IgD-negative memory B cell (primary cell): ENCODE data around the gene ITPKA. TPM values are rescaled to one million over a fixed set of nuclear protein-coding genes. Genes with fewer than 3 reads are reported as not detected.
"Not testable (repeated sequence)": the region's sequence is repeated elsewhere in the genome, so short reads cannot be mapped to it uniquely, and the experiment has no call there.

ENCODE experiments used
- H3K27ac Mint-ChIP-seq, 3 donors: one replicate each; pipeline ENCODE4 v1.8.0; 2020 to 2022; ENCODE audit warnings: mild to moderate bottlenecking in 3 of 3, mixed read lengths in 3 of 3, moderate library complexity in 1 of 3
- H3K27me3 Mint-ChIP-seq: one replicate; pipeline ENCODE4 v1.8.0; 2021; ENCODE audit warnings: mixed read lengths
- H3K36me3 Mint-ChIP-seq: one replicate; pipeline ENCODE4 v1.8.0; 2020; ENCODE audit warnings: mild to moderate bottlenecking, mixed read lengths
- H3K4me1 Mint-ChIP-seq, 3 donors: one replicate each; pipeline ENCODE4 v1.8.0; 2020 to 2022; ENCODE audit warnings: mixed read lengths in 3 of 3, mild to moderate bottlenecking in 1 of 3
- H3K4me3 Mint-ChIP-seq, 4 donors: one replicate each; pipeline ENCODE4 v1.8.0; 2020 to 2022; ENCODE audit warnings: mild to moderate bottlenecking in 4 of 4, mixed read lengths in 4 of 4, moderate library complexity in 3 of 4
- H3K9me3 Mint-ChIP-seq, 3 donors: one replicate each; pipeline ENCODE4 v1.8.0; 2020 to 2021; ENCODE audit warnings: mixed read lengths in 3 of 3, mild to moderate bottlenecking in 1 of 3
- polyA plus RNA-seq: library from polyadenylated mRNA; unstranded; fragments of 300-500 nt; fragmentation: Illumina TruSeq; gene quantifications from one replicate; pipeline ENCODE4 v1.2.3, GENCODE V29; 2021

Gene ITPKA
- polyA plus RNA-seq = not detected

DNA sequence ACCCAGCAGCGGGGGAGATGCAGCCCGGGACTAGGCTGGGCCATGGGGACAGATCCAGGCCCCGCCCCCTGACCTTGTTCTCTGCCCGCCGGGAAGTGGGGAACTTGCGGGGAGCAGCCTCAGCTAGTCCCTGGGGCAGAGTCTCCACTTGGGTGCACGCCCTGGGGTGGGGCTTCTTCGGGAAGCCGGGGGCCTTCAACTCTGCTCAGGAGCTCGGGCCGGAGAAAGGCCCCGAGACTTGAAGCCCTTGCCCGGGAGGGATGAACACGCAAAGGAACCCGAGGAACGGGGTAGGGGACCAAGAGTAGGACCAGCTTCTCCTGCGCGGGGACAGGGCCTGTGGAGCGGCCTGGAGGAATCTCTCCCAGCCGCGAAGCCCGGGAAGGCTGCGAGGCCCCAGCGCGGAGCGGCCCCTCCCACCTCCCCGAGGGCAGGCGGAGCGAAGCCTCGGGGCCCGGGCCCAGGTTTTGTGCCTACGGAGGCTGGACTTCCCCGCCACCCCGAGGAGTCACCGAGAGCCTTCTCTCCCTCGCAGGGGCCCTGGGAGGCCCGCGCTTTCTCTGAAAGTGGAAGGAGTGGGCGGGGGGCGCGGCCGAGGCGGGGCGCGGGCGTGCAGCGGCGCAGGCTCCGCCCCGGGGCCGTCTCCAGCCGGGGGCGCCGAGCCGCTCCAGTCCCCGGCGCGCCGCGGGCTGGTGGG is at the start of gene ITPKA:
Gene ITPKA (plus strand): TSS at position 670 of the 697 bp plus-strand sequence. CDS start 54 bp downstream, outside the sequence.
- peak within 1 kb of the TSS in 1 of 3 donors; percentile 18 for H3K27ac Mint-ChIP-seq
- H3K27me3 Mint-ChIP-seq = peaks cover 40% of the 10 kb centered on the region
- H3K4me3 Mint-ChIP-seq = peak within 1 kb of the TSS; percentile 82 to 93 (median 86)
- H3K9me3 Mint-ChIP-seq = peaks cover 0 to under 1% (median 0%) of the 10 kb centered on the region in 3 donors
- H3K4me1 Mint-ChIP-seq = peaks cover 9 to 12% (median 9%) of the 10 kb centered on the region in 3 donors
- peaks cover 1% of the 10 kb centered on the region for H3K36me3 Mint-ChIP-seq

DNA sequence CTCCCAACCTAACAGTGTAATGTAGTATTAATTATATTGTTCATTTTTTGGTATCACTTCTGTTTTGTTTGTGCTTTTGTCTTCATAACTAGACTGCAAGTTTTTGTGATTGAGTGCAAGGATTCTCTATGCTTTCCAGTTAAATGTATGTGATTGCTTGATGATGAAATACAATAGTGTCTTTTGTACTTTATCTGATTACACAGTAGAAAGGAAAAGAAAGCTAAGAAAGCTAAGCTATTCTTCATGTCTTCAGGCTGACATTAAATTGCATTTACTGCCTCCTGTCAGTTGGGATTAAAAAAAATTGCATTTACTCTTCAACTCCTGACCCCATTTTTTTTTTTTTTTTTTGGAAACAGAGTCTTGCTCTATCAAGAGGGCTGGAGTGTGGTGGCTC is 48.3 kb upstream of the ITPKA start:
- H3K4me1 Mint-ChIP-seq = peaks cover 5 to 12% (median 7%) of the 10 kb centered on the region in 3 donors
- no peaks in the 10 kb centered on the region for H3K27me3 Mint-ChIP-seq
- H3K27ac Mint-ChIP-seq = no peak overlapping the region
- H3K4me3 Mint-ChIP-seq = no peak overlapping the region
- peaks cover 3% of the 10 kb centered on the region for H3K36me3 Mint-ChIP-seq
- H3K9me3 Mint-ChIP-seq = no peaks in the 10 kb centered on the region

DNA sequence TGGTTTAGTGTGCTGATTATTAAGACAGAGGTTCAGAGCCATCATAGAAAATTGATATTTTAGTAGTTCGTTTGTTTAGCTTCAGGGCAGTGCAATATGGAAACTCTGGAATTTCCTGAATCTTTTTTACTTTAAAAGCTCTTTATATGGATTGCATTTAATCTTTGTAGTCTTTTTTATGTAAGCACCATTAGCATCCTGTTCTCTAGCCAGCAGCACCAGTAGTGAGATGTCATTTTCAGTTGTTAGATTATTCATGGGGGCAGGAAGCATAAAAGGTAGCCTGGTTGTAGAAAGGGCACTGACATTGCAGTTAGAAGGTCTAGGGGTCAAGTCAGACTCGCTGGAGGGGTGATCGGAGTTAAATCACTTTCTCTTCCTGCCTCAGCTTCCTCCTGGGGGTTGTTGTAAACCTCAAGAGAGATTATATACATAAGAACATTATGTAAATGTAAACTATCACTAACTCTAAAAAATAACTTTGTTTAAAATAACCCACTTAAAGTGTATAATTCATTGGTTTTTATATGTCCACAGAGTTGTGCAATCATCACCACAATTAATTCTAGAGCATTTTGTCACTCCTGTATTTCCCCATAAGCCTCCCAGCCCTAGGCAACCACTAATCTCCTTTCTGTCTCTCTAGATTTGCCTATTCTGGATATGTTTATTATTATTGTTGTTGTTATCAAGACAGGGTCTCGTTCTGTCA is 31.4 kb upstream of the ITPKA start:
- Mint-ChIP-seq H3K4me3 (no peak overlapping the region), H3K4me1 (peaks cover 2 to 10% (median 5%) of the 10 kb centered on the region in 3 donors), H3K27ac (no peak overlapping the region), H3K9me3 (no peaks in the 10 kb centered on the region), H3K36me3 (peaks cover 19% of the 10 kb centered on the region), H3K27me3 (no peaks in the 10 kb centered on the region)

DNA sequence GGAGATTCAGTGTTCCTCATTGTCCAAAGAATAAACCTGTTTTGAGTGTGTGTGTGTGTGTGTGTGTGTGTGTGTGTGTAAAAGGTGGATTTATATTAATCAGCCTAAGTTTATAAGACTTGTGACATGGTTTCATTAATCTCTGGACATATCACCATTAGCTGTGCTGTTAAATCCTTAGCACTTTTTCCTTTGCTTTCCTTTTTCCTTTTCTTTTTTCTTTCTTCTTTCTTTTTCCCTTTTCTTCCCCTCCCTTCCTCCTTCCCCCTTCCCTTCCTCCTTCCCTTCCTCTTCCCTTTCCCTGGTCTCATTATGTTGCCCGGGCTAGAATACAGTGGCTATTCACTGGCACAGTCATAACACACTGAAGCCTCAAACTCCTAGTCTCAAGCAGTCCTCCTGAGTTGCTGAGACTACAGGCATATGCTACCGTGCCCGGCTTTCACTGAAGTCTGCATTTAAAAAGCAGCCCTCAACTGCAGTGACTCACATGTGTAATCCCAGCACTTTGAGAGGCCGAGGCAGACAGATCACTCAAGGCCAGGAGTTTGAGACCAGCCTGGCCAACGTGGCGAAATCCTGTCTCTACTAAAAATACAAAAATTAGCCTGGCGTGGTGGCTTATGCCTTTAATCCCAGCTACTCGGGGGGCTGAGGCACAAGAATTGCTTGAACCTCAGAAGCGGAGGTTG is 28.6 kb upstream of the ITPKA start:
- no peak overlapping the region for H3K27ac Mint-ChIP-seq
- peaks cover 15% of the 10 kb centered on the region for H3K36me3 Mint-ChIP-seq
- H3K4me3 Mint-ChIP-seq = no peak overlapping the region
- H3K27me3 Mint-ChIP-seq = no peaks in the 10 kb centered on the region
- H3K9me3 Mint-ChIP-seq = peaks cover 0 to 1% (median 0%) of the 10 kb centered on the region in 3 donors
- peaks cover 2 to 10% (median 5%) of the 10 kb centered on the region in 3 donors for H3K4me1 Mint-ChIP-seq

- peaks cover 0 to 1% (median 0%) of the 10 kb centered on the region in 3 donors for H3K9me3 Mint-ChIP-seq
- no peaks in the 10 kb centered on the region for H3K27me3 Mint-ChIP-seq
- H3K36me3 Mint-ChIP-seq = peaks cover 15% of the 10 kb centered on the region
- peaks cover 2 to 10% (median 5%) of the 10 kb centered on the region in 3 donors for H3K4me1 Mint-ChIP-seq
- no peak overlapping the region for H3K4me3 Mint-ChIP-seq
- peak overlapping the region in 1 of 3 donors; percentile 92 for H3K27ac Mint-ChIP-seq
Measured at GRCh38 chr15:41465822-41466421, 27.8 kb upstream of the ITPKA start.

GRCh38 chr15:41466711-41467110 is 27.0 kb upstream of the ITPKA start:
- Mint-ChIP-seq H3K27me3 (no peaks in the 10 kb centered on the region), H3K27ac (no peak overlapping the region), H3K9me3 (peaks cover 0 to 1% (median 0%) of the 10 kb centered on the region in 3 donors), H3K36me3 (peaks cover 15% of the 10 kb centered on the region), H3K4me1 (peaks cover 2 to 10% (median 5%) of the 10 kb centered on the region in 3 donors), H3K4me3 (no peak overlapping the region)

GRCh38 chr15:41469644-41470043 is 24.0 kb upstream of the ITPKA start:
- not testable (repeated sequence) for H3K9me3 Mint-ChIP-seq, H3K4me3 Mint-ChIP-seq, H3K27me3 Mint-ChIP-seq, H3K4me1 Mint-ChIP-seq, H3K27ac Mint-ChIP-seq
- peaks cover 11% of the 10 kb centered on the region for H3K36me3 Mint-ChIP-seq

DNA sequence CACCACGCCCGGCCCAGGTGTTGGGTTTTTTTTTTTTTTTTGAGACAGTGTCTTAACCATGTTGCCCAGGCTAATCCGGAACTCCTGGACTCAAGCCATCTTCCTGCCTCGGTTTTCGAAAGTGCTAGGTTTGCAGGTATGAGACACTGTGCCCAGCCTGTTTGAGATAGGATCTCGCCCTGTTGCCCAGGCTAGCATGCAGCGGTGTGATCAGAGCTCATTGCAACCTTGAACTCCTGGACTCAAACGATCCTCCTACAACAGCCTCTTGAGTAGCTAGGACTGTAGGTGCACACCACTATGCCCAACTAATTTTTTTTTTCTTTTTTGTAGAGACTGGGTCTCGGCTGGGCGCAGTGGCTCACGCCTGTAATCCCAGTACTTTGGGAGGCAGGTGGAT is 20.3 kb upstream of the ITPKA start:
- Mint-ChIP-seq H3K27me3 (no peaks in the 10 kb centered on the region), H3K9me3 (peaks cover 0 to 1% (median 0%) of the 10 kb centered on the region in 3 donors), H3K4me1 (no peaks in the 10 kb centered on the region), H3K4me3 (no peak overlapping the region), H3K27ac (no peak overlapping the region), H3K36me3 (peaks cover 10% of the 10 kb centered on the region)

DNA sequence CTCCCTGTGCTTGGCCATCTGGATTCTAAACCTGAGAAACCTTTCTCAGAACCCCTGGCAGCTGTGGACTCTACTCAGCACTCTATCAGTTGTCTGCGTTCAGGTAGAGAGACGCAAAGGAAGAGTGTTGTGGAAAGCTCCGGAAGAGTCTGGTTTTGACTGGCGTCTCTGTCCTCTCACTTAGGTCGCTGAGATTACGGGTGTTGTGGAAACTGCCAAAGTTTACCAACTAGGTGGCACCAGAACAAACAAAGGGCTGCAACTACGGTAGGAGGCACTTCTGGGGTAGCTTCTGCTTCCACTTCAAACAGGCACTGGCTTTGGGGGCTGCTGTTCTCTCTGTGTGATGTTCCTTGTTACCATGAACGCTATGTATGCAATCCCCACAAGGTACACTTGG is 19.2 kb upstream of the ITPKA start:
- H3K36me3 Mint-ChIP-seq = peaks cover 12% of the 10 kb centered on the region
- H3K4me1 Mint-ChIP-seq = no peaks in the 10 kb centered on the region
- no peak overlapping the region for H3K27ac Mint-ChIP-seq
- H3K9me3 Mint-ChIP-seq = peaks cover 0 to 1% (median 0%) of the 10 kb centered on the region in 3 donors
- H3K27me3 Mint-ChIP-seq = no peaks in the 10 kb centered on the region
- no peak overlapping the region for H3K4me3 Mint-ChIP-seq

- no peaks in the 10 kb centered on the region for H3K4me1 Mint-ChIP-seq
- no peak overlapping the region for H3K27ac Mint-ChIP-seq
- peaks cover 9% of the 10 kb centered on the region for H3K36me3 Mint-ChIP-seq
- H3K4me3 Mint-ChIP-seq = no peak overlapping the region
- no peaks in the 10 kb centered on the region for H3K27me3 Mint-ChIP-seq
- H3K9me3 Mint-ChIP-seq = no peaks in the 10 kb centered on the region
Measured at GRCh38 chr15:41474941-41475340, 18.7 kb upstream of the ITPKA start.

DNA sequence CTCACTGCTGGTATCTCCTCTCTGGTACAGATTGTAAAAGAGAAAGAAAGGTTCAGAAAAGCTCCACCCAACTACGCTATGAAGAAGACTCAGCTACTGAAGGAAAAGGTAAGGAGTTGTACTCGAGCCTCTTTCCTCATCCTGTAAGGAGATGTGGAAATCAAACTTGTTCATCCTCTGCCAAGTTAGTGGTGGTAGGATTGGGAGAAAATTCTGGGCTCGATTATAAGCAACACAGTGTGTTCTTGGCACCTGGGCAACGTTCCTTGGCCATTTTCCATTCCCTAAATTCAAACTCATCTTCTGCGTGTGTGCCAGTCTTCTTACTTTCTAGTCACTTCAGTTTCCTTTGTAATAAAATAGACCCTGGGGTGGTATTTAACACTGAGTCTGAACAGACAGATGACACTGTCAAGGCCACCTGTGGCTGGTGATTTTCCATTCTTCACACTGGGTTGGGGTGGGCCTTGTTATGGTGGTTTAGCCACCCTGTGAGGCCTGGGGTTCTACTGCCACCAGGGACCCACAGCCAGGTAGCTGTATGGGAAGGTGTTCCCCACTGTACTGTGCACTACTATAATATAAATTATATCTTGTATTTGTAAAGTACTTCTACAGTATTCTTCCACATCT is 17.1 kb upstream of the ITPKA start:
- Mint-ChIP-seq H3K27me3 (no peaks in the 10 kb centered on the region), H3K4me3 (no peak overlapping the region), H3K36me3 (peaks cover 16% of the 10 kb centered on the region), H3K4me1 (peaks cover 0 to 3% (median 0%) of the 10 kb centered on the region in 3 donors), H3K9me3 (no peaks in the 10 kb centered on the region), H3K27ac (peak overlapping the region in 1 of 3 donors; percentile 69)

GRCh38 chr15:41480396-41481140 is 13.1 kb upstream of the ITPKA start:
- H3K36me3 Mint-ChIP-seq = peaks cover 16% of the 10 kb centered on the region
- H3K4me3 Mint-ChIP-seq = no peak overlapping the region
- no peaks in the 10 kb centered on the region for H3K27me3 Mint-ChIP-seq
- H3K4me1 Mint-ChIP-seq = peaks cover 11% of the 10 kb centered on the region in 3 donors
- peak overlapping the region in 1 of 3 donors; percentile 91 for H3K27ac Mint-ChIP-seq
- no peaks in the 10 kb centered on the region for H3K9me3 Mint-ChIP-seq

GRCh38 chr15:41482110-41482877 is 11.4 kb upstream of the ITPKA start:
- Mint-ChIP-seq H3K4me3 (peak overlapping the region in 1 of 4 donors; percentile 56), H3K27ac (peak overlapping the region in 1 of 3 donors; percentile 73)

More at GRCh38 chr15:41482110-41482877, 11.4 kb upstream of the ITPKA start:
- H3K36me3 Mint-ChIP-seq = peaks cover 12% of the 10 kb centered on the region
- H3K9me3 Mint-ChIP-seq = no peaks in the 10 kb centered on the region
- H3K4me1 Mint-ChIP-seq = peaks cover 11% of the 10 kb centered on the region in 3 donors
- no peaks in the 10 kb centered on the region for H3K27me3 Mint-ChIP-seq
